Upper lobe of left lung (tissue), 6 donors: ENCODE data around the gene GPBP1L1. TPM values are rescaled to one million over a fixed set of nuclear protein-coding genes. Genes with fewer than 3 reads are reported as not detected.

ENCODE experiments used
- ATAC-seq, 2 donors: fragments of 200-7000 bp; cut with Tn5 transposase; one replicate each; pipeline ENCODE4 v1.9.1; 2022; ENCODE audit warnings: mild to moderate bottlenecking in 2 of 2, moderate library complexity in 2 of 2; ENCODE audit not compliant: low FRiP score in 2 of 2
- DNase-seq, 2 donors: peaks; one replicate each; pipeline ENCODE4 v3.0.0-alpha.2; 2019 to 2020
- H3K27ac ChIP-seq, 4 donors: fragments of 200-600 bp; sonication (generic); one replicate each; pipeline ENCODE4 v1.5.1; 2016 to 2019
- H3K27me3 ChIP-seq, 4 donors: fragments of 200-600 bp; sonication (generic); one replicate each; pipeline ENCODE4 v1.5.1; 2017 to 2019
- H3K36me3 ChIP-seq, 4 donors: fragments of 200-600 bp; sonication (generic); one replicate each; pipeline ENCODE4 v1.5.1; 2016 to 2019
- H3K4me1 ChIP-seq, 4 donors: fragments of 200-600 bp; sonication (generic); one replicate each; pipeline ENCODE4 v1.5.1; 2018 to 2019
- H3K4me3 ChIP-seq, 4 donors: fragments of 200-600 bp; sonication (generic); one replicate each; pipeline ENCODE4 v1.5.1; 2017 to 2019; ENCODE audit warnings: mild to moderate bottlenecking in 2 of 4, moderate library complexity in 1 of 4
- H3K9me3 ChIP-seq, 4 donors: fragments of 200-600 bp; sonication (generic); one replicate each; pipeline ENCODE4 v1.5.1; 2018 to 2019
- EP300 ChIP-seq, 4 donors: sonication (generic); formaldehyde crosslinking; IDR thresholded peaks; one replicate each; pipeline ENCODE4 v1.5.1; 2017; ENCODE audit warnings: antibody characterized with exemption in 4 of 4, control low read depth in 2 of 4
- POLR2A ChIP-seq, 4 donors: fragments of 450-650 bp; IDR thresholded peaks; one replicate each; pipeline ENCODE4 v1.5.1; 2016 to 2017; ENCODE audit warnings: antibody characterized with exemption in 4 of 4, mild to moderate bottlenecking in 2 of 4
- POLR2AphosphoS5 ChIP-seq, 2 donors: sonication (generic); formaldehyde crosslinking; IDR thresholded peaks; one replicate each; pipeline ENCODE4 v1.5.1; 2017; ENCODE audit warnings: antibody characterized with exemption in 2 of 2
- WGBS, 2 donors: methylation state at CpG; one replicate each; pipeline ENCODE4 v1.1.5; 2017 to 2018; 5-methylcytosine and 5-hydroxymethylcytosine counted together
- total RNA-seq, 6 donors: library from RNA; depleted of rRNA in 4 of 6; stranded (reverse); fragments of >200 nt in 4 of 6; gene quantifications; one replicate each; pipeline versions ENCODE4 v1.1.0 to v1.2.1, GENCODE V29; 2016 to 2021
- TF ChIP-seq, protein P1 (sequence below), 6 experiments: fragments of 450-650 bp in 4 of 6; fragments of 200-600 bp in 2 of 6; sonication (generic) in 2 of 6; IDR thresholded peaks; one replicate each; pipeline ENCODE4 v1.5.1; 2016 to 2019; ENCODE audit warnings: antibody characterized with exemption in 6 of 6
- donor health status: DM: no; HTN: no; CAD: no; lungs with moderate emphysema.
- donor health status: DM: no; HTN: yes; CAD: no; lungs with severe emphysema.

GPBP1L1 gene
- total RNA-seq, 6 donors from 2014 or later, result 112 to 184 (median 132) TPM

DNA sequence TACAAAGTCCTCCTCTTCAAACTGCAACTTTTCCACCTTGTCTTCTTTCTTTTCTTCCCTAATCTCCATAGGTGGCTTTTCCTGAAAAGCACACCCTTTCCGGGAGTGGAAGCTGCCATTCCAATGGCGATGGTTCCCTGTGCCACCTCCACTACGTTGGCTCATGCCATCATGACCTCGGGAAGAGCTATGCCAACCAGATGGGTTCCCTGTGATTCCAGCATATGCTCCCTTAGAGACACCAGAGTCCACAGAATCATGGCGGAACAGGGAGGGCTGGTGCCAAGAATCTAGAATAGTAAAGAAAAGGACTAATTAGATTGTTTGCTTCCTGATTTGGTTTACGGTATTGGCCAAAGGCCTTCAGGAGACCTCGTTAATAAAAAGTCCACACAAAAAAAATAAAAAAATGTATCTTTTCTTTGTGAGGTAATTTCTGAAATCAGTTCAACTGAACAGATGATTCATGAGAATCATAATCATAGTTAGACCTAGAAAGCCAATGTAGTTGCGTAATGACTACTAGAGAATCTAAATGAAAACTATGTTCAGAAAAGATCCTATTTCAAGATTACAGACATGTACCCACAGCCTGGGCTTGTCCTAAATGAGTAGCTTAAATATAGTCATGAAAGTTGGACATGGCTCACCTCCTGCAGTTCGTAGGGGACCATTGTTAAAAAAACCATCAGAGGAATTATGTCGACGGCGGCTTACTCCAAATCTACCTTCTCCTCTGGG, 31.6 kb downstream of the GPBP1L1 start:
- Histone ChIP-seq H3K36me3 (peaks cover 42 to 100% (median 80%) of the 10 kb centered on the region in 4 donors), H3K27me3 (no peaks in the 10 kb centered on the region), H3K4me3 (no peak overlapping the region), H3K9me3 (no peaks in the 10 kb centered on the region), H3K4me1 (no peaks in the 10 kb centered on the region), H3K27ac (no peak overlapping the region)
- no peak for ATAC-seq
- TF ChIP-seq POLR2A (IDR thresholded peaks at IDR 0.05) (no peak), POLR2AphosphoS5 (IDR thresholded peaks at IDR 0.05) (no peak), EP300 (IDR thresholded peaks at IDR 0.05) (no peak)
- TF ChIP-seq, protein P1, sequence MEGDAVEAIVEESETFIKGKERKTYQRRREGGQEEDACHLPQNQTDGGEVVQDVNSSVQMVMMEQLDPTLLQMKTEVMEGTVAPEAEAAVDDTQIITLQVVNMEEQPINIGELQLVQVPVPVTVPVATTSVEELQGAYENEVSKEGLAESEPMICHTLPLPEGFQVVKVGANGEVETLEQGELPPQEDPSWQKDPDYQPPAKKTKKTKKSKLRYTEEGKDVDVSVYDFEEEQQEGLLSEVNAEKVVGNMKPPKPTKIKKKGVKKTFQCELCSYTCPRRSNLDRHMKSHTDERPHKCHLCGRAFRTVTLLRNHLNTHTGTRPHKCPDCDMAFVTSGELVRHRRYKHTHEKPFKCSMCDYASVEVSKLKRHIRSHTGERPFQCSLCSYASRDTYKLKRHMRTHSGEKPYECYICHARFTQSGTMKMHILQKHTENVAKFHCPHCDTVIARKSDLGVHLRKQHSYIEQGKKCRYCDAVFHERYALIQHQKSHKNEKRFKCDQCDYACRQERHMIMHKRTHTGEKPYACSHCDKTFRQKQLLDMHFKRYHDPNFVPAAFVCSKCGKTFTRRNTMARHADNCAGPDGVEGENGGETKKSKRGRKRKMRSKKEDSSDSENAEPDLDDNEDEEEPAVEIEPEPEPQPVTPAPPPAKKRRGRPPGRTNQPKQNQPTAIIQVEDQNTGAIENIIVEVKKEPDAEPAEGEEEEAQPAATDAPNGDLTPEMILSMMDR (IDR thresholded peaks at IDR 0.05), result no peak
- 90 to 94% methylated on average over 12 of the region's 12 CpGs for WGBS, 2 donors
- no peak for DNase-seq

DNA sequence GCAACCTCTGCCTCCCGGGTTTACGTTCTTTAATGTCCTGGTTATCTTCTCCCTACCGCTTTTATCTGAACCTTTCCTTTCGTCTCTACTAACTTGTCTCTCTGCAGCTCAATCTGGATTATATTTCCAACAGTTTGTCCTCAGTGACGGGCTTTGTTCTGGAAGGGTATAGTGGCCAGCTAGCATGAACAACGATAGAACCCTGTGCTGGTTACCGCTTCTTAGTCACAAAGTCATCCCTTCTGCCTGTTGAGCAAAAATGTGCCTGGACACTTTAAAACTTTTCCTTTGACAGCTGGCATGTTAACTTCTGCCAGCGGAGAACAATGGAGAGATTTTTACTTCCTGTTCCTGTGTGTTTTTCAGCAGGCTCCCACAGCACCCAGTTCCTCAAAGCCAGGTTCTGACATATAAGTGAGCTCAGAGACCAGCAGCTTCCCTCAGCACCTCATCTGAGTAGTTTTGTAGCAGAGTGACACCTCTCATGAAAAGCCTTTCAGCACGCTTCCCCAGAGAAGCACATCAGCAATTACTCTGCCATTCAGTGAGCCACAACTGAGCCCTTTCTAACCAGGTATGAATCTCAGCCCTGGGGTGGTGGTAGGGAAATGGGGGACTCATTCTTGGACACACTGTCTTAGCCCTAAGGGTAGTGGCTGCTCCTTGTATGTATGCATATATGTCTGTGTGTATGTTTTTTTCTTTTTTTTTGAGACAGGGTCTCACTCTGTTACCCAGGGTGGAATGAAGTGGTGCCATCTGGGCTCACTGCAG, 38.9 kb downstream of the GPBP1L1 start:
- Histone ChIP-seq H3K36me3 (peaks cover 6 to 58% (median 18%) of the 10 kb centered on the region in 4 donors), H3K4me1 (peaks cover 6 to 20% (median 13%) of the 10 kb centered on the region in 4 donors), H3K27me3 (no peaks in the 10 kb centered on the region), H3K9me3 (no peaks in the 10 kb centered on the region), H3K4me3 (no peak overlapping the region), H3K27ac (peak overlapping the region in 1 of 4 donors; percentile 16)
- WGBS, 2 donors, result 79 to 85% methylated on average over 9 of the region's 9 CpGs
- DNase-seq (no peak), ATAC-seq (peak in 1 of 2 donors; percentile 68)
- no peak for TF ChIP-seq EP300 (IDR thresholded peaks at IDR 0.05)
- TF ChIP-seq POLR2AphosphoS5 (IDR thresholded peaks at IDR 0.05), result no peak
- TF ChIP-seq POLR2A (IDR thresholded peaks at IDR 0.05), result no peak
- TF ChIP-seq, protein P1 (IDR thresholded peaks at IDR 0.05), result no peak

DNA sequence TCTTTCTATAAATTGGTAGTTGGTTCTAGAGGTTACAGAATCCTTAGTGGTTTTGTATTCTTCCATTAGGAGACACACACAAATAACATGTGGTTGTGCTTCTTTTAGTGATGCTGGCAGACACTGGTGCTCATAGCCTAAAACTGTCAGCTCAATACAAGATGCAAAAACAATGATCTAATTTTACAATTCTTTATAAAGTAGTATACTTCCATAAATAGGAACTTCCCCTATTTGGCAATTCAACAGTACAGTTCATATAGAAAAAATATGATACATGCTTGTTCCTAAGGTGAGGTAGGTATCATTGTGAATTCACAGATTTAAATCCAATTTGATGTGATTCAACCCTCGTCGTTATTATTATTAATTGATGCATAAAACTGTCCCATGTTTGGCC, 41.7 kb downstream of the GPBP1L1 start:
- Histone ChIP-seq H3K27ac (peak overlapping the region in 3 of 4 donors; percentile 0 to 22 (median 13)), H3K27me3 (no peaks in the 10 kb centered on the region), H3K4me1 (peaks cover 6 to 20% (median 13%) of the 10 kb centered on the region in 4 donors), H3K9me3 (no peaks in the 10 kb centered on the region), H3K36me3 (peaks cover 6 to 58% (median 24%) of the 10 kb centered on the region in 4 donors), H3K4me3 (no peak overlapping the region)
- TF ChIP-seq POLR2AphosphoS5 (IDR thresholded peaks at IDR 0.05) (no peak), EP300 (IDR thresholded peaks at IDR 0.05) (no peak), POLR2A (IDR thresholded peaks at IDR 0.05) (no peak)
- TF ChIP-seq, protein P1 (IDR thresholded peaks at IDR 0.05), result no peak
- ATAC-seq (no peak), DNase-seq (no peak)
- 94 to 95% methylated on average over 2 of the region's 2 CpGs for WGBS, 2 donors

DNA sequence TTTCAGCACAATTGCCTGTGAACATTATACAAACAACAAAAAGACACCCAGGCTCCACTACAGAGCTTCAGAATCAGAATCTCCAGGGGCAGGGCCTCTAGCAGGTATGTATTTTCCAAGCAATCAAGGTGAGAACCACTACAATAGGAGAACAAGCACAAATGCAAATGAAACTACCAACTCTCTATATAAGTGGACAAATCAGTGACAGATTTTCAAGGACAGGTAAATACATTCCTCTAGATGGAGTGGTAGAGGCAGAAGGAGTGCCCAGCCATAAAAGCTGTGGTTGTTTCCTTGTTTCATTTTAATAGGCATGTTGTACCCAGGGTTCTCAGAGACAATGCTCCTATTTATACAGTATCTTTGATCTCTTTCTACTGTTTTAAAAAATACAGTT, 42.4 kb downstream of the GPBP1L1 start:
- Histone ChIP-seq H3K36me3 (peaks cover 13 to 58% (median 28%) of the 10 kb centered on the region in 4 donors), H3K27me3 (no peaks in the 10 kb centered on the region), H3K27ac (peak overlapping the region; percentile 13 to 63 (median 50)), H3K9me3 (no peaks in the 10 kb centered on the region), H3K4me1 (peaks cover 6 to 20% (median 13%) of the 10 kb centered on the region in 4 donors), H3K4me3 (no peak overlapping the region)
- DNase-seq, result no peak
- peak; percentile 58 to 89 for ATAC-seq
- TF ChIP-seq POLR2A (IDR thresholded peaks at IDR 0.05) (no peak), EP300 (IDR thresholded peaks at IDR 0.05) (peak in 1 of 4 donors; percentile 24), POLR2AphosphoS5 (IDR thresholded peaks at IDR 0.05) (no peak)
- TF ChIP-seq, protein P1 (IDR thresholded peaks at IDR 0.05), result peak in 1 of 6 experiments; percentile 20
